Renal cortical epithelial cell (primary cell): ENCODE results near the gene SLC25A47. TPM values are rescaled to one million over a fixed set of nuclear protein-coding genes. Genes with fewer than 3 reads are reported as not detected.

Source experiments
- DNase-seq: peaks from one replicate; pipeline ENCODE4 v3.0.0-alpha.2; 2011; ENCODE audit warnings: low read depth
- total RNA-seq: library from RNA; depleted of rRNA; stranded (reverse); fragments of >200 nt; gene quantifications from 2 replicates; pipeline ENCODE4 v1.2.3, GENCODE V29; 2014

The SLC25A47 gene
- total RNA-seq, 1 donor from 2014 or later: not detected

DNA sequence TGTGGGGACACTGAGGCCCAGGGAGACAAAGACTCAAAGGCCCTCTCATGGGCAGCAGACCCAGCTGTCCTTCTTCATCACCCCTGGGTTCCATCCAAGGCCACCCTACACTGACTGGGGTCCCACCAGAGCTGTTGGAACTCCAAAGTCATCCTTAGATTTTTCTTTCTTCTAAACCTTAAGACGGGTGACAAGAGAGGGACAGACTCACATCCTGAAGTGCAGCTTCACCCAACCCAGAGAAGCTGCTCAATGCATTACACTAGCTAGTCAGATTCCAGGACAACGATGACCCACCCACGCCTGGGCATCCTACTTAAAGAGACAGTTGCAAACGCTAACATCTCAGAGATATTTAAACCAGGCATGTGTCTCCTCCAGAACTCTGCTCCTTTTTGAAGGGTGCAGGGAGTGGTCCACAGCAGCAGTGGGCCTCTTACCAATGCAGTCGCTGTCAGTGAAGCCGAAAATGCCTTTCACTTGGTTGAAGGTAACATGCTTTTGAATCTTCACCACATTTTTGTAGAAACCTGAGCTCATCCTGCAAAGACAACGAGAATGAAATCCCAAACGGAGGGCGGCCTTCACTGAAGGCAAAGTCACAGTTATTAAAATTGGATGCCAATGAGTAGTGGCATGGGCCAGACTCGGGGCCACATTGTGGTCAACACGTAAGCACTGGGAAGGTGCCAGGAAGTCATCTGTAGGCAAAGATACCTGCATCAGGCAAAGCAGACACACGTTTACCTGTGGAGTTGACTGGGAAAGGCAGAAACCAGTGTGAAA lies 23.4 kb downstream of the SLC25A47 start:
- no peak for DNase-seq

DNA sequence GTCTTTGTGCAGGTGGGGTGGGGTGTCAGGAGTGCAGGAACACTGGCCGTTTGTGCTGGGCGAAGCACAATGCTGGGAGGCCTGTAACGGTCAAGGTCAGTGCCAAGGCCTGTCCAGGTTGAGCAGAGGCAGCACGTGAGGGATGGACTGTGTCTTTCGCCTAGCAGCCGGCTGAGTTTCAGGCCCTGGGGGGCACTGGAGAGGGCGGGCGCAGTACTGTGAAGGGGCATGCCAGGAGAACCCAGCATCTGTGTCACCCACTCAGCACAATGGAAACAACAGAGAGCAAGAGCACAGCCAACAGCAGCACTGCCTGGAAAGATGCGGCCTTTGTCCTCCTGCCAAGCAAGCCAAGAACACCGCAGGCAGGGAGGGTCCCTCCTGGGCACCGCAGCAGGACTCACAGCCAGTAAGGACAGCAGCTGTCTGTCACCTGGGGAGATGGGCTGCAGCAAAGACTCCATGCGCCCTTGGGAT lies 25.2 kb downstream of the SLC25A47 start:
- DNase-seq: no peak

DNA sequence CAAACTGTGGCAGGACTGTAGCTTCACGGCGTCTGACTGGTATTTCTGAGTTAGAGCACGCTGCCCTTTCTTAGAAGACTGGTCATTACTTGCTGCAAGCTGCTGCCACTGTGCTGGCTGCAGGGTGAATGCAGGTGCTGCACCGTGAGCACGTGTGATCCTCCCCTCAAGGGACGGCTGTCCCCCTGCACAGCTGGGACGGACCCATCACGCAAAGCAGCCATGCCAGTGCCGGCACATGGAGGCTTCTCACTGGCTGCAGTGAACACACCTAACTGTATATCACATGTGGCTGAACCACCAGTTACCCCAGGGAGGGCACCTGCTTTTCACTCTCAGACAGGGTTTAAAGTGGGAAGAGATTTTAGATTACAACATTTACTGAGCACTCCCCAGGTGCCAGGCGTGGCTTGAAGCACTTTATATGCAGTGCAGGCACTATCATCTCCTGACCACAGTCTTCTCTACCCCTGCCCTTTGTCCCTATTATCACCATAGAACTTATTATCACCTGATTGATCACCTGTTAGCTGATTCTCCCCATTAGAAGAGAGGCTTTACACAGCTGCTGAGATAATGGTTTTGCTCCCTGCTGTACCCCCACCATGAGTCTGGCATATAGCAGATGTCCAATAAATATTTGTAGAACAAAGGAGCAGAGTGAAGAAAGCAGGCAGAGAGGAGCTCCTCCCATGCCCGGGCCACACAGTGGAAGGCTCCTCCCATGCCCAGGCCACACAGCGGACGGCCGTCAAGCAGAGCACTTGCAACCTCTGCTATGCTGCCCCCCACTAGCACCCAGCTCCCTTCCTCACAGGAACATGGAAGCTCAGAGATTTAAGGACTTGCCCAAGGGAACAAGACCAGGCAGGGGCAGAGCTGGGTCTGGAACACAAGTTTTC lies 25.9 kb downstream of the SLC25A47 start:
- DNase-seq: no peak

DNA sequence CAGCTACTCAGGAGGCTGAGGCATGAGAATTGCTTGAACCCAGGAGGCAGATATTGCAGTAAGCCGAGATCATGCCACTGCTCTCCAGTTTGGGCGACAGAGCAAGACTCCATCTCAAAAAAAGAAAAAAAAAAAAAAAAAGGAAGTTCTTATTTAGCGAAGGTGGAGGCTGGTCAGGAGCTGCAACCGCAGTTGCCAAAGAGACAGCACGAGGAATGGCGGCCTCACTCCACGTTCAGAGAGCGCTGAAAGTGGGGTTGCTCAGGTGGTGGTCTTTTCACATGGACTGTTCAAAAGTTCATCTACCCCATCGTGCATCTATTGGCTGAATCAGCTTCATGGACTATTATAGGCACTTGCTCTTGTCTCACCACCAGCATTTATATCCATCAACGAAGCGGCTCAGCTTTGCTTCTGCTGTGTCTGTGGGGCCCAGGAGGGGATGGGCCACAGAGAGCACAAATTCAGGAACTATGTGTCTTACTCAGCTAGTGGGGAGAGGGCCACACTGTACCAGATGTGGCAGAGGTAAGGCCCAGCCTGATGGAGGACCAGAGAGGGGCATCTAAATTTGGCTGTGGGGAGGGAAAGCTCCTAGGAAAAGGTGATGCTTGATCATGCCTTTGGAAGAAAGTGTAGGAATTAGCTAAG lies 27.3 kb downstream of the SLC25A47 start:
- DNase-seq: no peak

- DNase-seq: no peak
Observed at GRCh38 chr14:100350986-100351385, 27.8 kb downstream of the SLC25A47 start.

GRCh38 chr14:100358396-100358795 lies 35.3 kb downstream of the SLC25A47 start:
- no peak for DNase-seq

DNA sequence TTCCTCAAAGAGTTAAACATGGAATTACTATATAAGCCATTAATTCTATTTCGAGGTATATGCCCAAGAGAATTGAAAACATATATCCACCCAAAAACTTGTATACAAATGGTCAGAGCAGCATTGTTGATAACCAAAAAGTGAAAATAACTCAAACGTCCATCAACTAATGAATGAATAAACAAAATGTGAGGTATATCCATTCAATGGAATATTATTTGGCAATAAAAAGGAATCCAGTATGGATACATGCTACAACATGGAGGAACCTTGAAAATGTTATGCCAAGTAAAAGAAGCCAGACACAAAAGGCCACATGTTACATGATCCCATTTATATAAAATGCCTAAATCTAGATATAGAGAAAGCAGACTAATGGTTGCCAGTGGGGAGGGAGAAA lies 36.0 kb downstream of the SLC25A47 start:
- no peak for DNase-seq

DNA sequence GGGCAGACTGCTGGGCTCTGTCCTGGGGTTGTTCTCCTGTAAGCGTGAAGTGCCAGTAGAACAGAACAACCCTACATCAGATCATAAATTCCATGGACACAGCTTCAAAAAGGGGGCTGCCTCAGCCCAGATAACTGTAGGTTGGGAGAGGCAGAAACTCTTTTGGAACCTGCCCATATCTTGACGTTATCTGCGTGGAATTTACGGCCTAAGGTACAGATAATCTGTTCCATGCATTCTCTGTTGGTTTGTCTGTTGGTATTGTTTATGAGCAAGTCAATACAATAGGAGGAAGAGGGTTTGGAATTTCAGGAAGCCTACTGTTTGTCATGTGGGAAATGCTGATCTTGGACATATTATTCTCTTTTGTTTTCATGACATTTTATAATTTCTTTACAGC lies 36.7 kb downstream of the SLC25A47 start:
- DNase-seq: no peak

DNA sequence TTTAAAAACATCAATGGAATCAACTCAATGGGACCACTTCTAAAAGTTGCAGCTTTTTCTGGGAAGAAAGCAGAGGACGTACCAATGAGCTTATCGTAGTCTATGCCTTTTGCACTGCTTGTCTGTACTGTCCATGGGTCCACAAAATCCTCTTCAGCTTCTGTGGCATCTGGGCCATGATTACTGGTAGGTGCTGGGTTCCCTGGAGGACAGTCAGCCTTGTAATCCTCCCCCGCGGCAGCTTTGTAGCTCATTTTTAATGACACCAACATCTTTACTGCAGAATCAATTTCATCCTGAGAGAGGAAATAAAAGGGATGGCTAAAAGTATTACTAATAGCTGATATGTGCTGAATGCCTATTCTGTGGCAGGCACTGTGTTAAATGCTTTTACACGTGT lies 38.5 kb downstream of the SLC25A47 start:
- DNase-seq: no peak

DNA sequence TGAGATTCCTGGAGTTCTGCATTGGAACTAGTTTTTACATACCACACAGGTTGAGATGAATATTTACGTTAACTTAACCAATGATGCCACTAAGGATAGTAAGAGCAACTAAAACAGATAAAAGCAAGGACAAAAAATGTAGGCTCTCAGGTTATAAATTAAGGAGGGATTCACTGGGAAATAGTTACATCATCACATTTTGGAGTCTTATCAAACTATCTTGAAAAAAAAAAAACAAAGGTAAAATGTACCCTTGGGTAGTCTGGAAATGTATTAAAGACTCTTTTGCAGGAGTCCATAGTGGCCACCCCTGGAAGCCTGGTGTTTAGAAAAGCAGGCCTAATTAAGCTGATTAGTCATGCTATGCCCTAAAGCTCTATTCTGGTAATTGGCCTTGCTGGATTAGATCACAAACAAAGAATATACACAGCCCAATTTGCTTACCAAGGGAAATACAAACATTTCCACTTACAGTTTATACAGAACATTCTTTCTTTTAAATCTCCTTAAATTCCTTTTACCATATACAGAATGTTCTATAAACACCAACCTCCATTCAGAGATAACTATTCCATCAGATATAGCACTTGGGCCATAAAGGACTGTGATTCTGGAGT lies 39.3 kb downstream of the SLC25A47 start:
- peak; percentile 41 for DNase-seq

- DNase-seq: no peak
Observed at GRCh38 chr14:100363053-100363452, 39.9 kb downstream of the SLC25A47 start.

GRCh38 chr14:100364403-100364802 lies 41.3 kb downstream of the SLC25A47 start:
- DNase-seq: no peak

GRCh38 chr14:100365741-100366140 lies 42.6 kb downstream of the SLC25A47 start:
- no peak for DNase-seq

DNA sequence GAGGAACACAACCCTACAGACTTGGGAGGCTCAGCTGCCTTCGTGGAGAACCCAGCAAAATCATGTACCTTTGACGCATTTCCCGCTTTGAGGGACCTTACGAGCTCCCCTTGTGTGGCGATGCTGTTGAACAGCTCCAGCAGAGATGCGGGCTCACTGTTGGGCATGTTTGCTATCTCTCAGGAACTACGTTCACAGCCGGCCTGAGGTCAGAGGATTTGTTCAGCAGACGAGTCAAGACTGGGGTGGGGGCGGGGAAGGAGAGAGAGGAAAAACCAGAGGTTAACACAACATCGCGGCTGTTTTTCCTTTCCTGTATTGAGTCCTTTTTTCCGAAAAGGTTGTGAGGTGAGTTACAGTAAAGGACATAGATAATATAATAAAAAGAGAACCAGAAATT lies 45.9 kb downstream of the SLC25A47 start:
- no peak for DNase-seq

DNA sequence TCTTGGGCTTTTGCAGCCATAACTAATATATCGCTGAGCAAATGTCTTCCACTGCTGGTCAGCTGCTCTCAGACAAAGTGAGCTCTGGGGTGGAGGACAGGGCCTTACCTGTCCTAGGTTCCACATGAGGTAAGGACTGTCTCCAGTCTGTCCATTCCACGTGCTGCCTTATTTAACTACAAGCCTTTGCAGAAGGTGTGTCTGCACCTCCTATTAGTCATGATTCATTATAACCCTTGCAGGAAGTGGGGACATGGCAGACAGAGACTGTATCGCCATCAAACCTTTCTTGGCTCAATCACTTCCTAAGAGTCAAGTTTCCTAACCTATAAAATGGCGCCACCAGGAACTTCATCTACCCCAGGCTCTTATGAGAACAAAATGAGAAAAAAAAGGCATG lies 46.9 kb downstream of the SLC25A47 start:
- no peak for DNase-seq

DNA sequence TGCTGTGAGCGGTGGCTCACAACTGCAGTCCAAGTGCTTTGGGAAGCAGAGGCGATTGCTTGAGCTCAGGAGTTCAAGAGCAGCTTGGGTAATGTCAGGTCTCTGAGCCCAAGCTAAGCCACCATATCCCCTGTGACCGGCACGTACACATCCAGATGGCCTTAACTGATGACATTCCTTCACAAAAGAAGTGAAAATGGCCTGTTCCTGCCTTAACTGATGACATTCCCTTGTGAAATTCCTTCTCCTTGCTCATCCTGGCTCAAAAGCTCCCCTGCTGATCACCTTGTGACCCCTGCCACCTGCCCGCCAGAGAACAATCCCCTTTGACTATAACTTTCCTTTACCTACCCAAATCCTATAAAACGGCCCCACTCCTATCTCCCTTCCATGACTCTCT lies 48.6 kb downstream of the SLC25A47 start:
- no peak for DNase-seq

- DNase-seq: no peak
Observed at GRCh38 chr14:100372357-100373048, 49.4 kb downstream of the SLC25A47 start.

DNA sequence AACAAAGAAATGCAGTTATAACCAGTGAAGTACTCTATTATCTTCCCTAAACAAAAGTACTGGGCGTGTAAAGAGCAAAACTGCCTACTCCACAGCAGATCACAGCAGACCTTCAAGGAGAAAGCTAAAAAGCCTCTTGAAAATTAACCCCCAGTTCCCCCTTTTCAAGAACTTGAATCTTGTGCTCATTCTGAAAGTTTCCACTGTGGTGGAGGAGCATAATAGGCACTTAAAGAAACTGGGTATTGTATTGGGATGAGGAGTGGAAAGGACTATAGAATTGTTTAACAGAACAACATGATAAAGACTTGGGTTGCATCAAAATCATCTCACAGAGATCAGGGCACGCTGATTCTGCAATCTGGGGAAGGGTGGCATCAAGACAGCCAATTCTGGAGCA lies 51.1 kb downstream of the SLC25A47 start:
- DNase-seq: no peak

- no peak for DNase-seq
Observed at GRCh38 chr14:100374876-100375265, 51.7 kb downstream of the SLC25A47 start.

- peak; percentile 92 for DNase-seq
Observed at GRCh38 chr14:100375266-100375962, 52.3 kb downstream of the SLC25A47 start.
